HG02840 (cell line): Measurements from ENCODE around the gene ZDHHC18.
A peak's percentile ranks its signal among the peaks of the same experiment; 100 is the strongest.
"Not testable (repeated sequence)": the region's sequence is repeated elsewhere in the genome, so short reads cannot be mapped to it uniquely, and the experiment has no call there.

Source experiments
- ATAC-seq: cut with Tn5 transposase; IDR thresholded peaks from one replicate; pipeline ENCODE4 v1.9.1; 2021; ENCODE audit warnings: mild to moderate bottlenecking, moderate library complexity, moderate number of reproducible peaks; ENCODE audit not compliant: unreplicated experiment, low FRiP score

ZDHHC18 gene

DNA sequence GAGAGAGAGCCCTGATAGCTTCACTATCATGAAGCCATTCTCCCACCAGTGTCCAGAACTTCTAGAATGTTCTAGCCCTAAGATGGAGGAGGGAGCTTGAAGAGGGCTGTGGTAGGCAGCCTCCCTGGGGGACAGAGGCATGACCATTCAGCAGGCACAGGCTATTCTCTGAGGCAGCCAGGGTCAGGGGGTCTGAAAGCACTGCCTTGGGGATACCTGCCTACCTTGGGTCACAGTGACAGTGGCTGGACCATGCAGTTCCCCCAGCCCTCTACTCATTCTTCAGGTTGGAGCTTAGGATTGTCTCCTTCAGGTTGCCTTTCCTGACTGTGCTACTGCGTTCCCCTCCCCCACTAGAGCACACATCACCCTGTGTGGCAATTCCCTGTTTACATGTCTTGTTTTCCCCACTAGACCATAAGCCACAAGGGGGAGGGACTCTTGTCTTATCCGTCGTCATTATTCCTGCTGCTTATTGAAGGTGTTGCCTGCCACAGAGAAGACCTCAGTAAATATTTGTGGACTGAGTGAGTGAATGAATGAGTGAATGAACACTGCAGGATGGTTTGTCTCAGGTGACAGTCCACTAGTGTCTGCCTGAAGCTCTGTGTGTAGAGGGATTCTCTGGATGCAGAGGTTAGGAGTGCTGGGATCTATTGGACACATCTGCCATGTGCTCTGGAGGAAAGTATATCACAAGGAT is 5.2 kb downstream of the ZDHHC18 start:
- ATAC-seq: no peak

DNA sequence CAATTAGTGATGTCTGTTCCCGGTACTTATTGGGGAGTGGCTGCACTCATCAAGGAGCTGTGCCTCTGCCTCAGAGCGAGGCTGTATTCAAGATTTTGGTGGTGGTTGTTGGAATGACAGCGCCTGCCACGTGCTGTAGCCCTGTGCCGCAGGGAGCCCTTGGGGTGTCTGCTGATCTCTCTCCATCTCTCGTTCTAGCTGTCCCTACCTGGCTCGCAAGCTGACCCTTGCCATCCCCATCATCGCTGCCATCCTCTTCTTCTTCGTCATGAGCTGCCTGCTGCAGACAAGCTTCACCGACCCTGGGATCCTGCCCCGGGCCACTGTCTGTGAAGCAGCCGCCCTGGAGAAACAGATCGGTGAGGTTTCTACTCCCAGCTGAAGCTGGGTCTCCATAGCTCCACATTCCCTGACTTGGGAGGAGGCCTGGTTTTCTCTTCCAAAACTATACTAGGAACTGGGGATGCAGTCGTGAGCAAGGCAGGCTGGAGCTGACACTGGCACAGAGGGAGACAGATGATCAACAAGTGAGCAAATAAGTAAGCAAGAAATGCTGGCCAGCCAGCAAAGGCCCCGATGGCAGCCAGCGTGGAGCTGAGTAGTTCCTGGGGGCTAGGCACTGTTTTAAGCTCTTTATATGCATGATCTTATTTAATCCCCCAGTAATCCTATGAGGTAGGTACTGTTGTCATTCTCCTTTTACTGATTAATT is 5.9 kb downstream of the ZDHHC18 start:
- no peak for ATAC-seq

DNA sequence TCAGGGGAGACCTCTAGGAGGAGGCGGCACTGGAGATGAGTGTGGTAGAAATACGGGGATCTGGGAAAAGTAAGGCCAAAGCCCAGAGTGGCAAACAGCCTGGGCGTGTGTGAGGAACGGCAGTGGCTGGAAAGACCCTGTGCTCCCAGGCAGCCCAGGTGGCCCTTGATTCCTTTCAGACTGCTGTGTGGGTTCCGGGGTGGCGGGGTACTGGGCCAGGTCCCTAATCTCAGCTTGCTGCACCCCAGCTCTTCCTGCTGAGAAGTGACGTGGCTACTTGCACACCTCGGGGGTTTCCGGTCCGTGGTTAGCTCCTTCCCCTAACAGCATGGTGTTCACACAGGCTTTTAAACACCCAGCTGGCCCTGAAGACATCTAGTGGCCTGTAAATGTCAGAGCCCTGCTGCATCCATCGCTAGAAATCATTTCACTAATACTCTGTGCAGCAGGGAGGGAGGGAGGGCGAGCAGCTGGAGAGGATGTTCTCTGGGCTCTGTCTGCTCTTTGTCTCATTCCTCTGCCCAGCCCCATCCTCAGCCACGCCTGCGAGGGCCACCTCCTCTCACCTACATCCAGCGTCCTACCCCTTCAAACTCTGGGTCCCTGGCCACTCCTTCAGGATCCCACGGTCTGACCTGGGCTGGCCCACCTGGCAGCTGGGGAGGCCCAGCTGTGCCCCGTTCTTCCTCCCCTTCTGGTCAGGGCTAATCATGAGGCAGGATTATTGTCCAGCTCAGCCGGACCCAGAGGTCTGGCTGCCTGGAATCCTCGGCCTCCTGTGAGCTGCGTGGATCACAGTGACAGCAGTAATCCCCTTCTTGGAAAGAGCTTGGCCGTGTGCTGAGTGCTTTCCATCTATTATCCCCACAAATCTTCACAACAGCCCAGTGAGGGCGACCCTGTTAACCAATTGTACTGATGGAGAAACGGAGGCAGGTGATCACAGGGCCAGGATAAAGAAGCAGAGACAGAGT is 7.2 kb downstream of the ZDHHC18 start:
- ATAC-seq: peak; percentile 61

DNA sequence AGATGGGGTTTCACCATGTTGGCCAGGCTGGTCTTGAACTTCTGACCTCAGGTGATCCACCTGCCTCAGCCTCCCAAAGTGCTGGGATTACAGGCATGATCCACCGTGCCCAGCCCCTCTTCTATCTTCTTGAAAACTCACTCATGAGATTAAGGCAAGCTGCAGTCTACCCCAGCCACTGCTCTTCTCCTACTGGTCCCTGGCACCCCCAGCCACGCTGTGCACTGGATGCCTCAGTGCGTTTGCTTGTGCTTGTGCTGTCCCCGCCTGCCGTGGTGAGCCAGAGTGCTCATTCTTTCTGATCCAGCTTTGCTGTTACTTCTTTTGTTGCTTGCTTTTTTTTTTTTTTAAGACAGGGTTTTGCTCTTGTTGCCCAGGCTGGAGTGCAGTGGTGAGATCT is 11.2 kb downstream of the ZDHHC18 start:
- not testable (repeated sequence) for ATAC-seq

DNA sequence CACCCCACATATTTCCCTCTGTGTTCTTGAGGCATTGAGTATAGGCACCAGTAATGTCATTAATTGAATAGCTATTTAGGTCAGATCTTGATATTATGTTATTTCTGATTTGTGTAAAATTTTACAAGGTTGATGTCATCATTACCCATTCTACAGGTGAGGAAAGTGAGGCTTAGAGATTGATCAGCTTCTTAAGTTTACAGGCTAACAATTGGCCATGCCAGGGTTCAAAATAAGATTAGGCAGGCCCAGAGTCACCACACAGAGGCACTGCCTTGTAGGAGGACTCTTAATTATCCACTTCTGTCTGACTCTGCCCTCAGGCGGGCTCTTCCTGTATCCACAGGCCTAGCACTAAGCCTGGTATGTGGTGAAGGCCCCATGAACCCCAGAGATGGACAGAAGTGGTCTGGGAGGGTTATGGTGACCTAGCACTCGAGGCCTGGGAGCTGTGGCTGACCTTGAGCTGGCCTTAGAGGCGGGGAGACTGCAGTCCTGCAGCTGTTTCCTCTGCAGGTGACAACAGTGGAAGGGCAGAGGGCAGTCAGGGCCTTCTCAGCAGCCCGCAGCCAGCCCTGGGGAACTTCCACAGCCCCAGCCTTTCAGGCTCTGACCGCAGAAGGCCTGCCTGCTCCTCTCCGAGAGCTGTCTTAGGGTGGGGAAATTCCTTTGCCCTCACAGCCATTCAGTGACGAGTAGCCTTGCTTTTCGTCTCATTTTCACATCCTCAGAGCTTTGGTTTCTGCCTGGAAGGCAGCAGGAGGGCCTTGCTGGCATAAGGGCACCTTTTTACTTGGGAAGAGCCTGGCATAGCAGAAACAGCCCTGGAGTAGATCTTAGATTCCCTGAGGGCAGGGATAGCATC is 12.2 kb downstream of the ZDHHC18 start:
- ATAC-seq: peak; percentile 83

DNA sequence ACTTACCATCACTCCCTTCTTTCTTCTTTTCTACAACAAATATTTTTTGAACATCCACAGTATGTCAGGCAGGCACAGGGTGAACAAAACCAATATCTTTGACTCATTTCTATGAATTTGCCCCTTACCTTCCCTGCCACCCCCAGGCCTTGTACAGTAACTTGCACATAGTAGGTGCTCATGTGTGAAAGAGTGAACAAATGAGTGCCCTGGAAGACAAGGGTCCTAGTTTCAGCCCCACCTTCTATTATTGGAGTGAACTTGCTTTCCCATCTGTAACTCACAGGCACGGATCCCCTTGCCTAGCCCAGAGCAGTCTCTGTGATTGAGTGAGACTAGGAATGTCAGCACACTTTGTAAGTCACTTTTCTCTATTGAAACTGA is 12.8 kb downstream of the ZDHHC18 start:
- no peak for ATAC-seq

DNA sequence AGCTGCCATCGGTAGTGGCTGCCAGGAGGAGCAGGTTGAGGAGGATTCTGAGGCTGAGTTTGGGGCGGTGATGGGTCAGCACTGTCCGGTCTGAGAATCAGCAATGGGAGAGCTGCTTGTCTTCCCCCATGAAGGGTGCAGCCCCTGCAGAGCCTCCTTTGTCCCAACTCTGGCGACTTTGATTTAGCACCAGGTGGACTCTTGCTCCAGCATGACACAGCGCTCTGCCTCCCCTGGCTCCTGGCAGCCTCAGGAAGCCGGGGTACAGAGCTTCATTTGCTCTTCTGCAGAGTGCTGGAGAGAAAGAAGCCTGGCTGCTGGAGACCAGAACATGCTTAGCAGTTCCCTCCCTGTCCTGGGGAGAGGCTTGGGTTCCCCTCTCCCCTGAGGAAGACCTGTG is 13.3 kb downstream of the ZDHHC18 start:
- ATAC-seq: no peak

DNA sequence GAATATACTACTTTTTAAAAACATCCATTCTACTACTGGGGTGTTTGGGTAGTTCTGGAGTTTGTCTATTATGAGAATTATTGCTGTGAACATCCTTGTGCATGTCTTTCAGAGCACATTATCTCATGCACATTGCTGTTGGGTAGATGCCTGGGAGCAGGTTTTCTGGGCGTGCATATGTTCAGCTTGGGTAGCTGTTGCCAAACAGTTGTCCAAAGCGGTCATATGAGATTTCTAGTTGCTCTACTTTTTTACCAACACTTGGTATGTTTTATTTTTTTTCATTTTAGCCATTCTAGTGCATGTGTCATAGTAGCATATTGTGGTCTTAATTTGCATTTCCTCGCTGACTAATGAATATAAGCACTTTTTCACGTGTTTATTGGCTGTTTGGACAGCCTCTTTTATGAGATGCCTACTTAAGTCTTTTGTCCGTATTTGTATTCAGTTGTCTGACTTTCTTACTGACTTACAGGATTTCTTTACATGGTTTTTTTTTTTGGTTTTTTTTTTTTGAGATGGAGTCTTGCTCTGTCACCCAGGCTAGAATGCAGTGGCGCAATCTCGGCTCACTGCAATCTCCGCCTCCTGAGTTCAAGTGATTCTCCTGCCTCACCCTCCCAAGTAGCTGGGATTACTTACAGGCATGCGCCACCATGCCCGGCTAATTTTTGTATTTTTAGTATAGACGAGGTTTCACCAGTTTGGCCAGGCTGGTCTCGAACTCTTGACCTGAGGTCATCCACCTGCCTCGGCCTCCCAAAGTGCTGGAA is 18.1 kb downstream of the ZDHHC18 start:
- ATAC-seq: no peak

DNA sequence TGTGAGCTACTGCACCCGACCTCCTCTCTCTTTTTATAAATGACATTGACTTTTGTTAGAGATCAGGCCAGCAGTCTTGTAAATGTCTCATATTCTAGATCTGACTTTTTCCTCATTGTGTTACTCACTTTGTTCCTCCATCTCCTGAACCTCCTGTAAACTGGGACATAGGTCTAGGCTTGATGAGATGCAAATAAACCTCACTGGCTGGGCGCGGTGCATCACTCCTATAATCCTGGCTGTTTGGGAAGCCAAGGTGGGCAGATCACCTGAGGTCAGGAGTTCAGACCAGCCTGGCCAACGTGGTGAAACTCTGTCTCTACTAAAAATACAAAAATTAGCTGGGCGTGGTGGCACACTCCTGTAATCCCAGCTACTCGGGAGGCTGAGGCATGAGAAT is 21.3 kb downstream of the ZDHHC18 start:
- not testable (repeated sequence) for ATAC-seq

DNA sequence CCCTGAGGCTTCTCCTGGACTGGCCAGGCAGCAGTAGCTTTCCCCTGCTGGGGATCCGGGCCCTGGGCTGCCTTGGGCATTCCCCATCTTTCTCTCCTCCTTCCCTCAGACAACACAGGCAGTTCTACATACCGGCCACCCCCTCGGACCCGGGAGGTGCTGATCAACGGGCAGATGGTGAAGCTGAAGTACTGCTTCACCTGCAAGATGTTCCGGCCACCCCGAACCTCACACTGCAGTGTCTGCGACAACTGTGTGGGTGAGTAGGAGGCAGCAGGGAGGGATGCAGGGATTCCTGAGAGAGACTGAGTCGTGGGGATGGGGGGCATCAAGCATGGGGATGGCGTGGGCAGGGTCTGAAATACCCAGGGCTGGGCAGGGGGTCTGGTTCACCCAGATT is 22.0 kb downstream of the ZDHHC18 start:
- no peak for ATAC-seq

DNA sequence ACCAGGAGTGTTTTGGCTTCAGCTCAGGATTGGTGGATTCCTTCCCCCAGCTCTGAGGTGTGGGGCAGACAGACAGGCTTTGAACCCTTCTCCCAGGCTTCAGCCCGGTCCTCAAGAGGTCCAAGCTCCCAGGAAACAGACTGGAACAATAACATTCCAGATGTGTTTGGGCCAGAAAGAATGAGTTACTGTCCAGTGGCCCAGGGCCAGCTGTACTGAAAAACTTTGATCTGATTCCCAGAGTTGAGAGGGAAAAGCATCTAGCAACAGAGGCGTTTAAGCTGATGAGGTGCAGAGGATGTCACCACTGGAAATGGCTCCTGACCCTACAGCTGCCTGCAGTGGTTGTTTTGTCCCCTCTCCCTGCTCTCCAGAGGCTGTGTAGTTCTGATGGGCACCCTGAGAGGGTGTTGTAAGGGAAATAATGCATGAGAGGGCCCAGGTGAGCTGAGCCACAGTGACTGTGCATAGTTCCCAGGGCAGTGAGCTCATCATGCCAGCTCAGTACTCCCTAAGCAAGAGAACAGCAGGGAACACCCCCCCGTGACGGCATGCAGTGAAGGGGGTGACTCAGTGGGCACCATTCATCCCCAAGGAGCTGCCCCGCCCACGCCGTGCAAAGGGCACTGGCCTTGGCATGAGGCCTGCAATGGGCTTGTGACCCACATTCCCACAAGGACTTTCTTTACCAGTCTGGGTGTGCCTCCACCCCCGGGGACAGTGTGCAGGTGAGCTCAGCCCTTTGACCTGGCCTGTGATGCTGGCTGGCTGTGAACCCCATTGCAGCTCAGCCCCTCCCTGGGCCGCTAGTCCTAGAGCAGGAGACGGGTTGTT is 22.7 kb downstream of the ZDHHC18 start:
- no peak for ATAC-seq

DNA sequence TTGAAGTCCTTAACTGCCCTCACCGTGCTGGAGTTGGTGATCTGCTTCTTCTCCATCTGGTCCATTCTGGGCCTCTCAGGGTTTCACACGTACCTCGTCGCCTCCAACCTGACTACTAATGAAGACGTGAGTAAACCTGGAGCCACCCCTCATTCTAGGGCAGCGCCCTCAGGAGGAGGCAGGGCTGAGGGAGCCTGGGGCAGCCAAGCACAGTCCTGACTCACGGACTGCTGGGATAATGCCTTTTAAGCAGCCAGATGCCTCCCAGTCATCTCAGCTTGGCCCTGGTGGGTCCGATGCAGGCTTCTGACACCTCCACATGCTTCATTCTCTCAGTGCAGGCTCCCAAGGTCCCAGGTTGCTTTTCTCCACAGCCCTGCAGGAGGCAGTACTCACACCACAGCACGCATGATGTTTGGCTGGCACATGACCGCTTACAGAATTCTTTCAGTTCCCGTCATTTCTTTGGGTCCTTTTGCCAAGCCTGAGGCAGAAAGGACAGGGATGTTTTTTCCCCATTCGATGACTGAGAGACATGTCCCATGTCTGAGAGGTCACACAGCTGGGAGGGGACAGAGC is 24.7 kb downstream of the ZDHHC18 start:
- no peak for ATAC-seq

DNA sequence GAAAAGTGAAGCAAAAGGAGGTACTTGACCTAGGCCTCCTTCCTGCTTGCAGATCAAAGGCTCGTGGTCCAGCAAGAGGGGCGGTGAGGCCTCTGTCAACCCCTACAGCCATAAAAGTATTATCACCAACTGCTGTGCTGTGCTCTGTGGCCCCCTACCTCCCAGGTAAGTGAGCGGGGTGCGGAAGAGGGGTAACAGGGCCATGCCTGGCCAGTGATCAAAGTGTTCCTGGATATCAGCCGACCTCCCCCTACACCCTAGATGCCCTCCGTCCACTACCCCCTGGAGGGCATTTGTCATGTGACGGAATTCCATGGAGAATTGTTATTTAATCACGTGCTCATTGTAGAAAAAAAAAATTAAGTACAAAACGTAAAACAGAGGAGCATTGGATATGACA is 26.2 kb downstream of the ZDHHC18 start:
- no peak for ATAC-seq

DNA sequence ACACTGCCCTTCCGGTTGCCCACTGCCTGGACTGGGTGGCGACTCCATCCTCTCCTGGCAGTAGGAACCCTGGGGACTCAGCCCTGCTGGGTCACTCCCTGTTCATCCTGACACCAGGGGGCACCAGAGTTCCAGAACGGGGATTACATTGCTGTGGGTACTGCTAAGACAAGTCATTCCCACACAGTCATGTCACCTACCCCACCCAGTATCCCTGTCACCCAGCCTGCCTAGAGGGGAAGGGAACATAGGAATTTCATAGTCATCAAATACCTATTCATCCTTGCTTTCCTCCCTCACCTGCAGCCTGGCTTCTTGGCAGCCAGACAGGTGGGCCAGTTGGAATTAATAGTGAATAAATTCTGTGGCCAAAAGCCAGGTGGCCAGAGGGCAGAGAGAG is 26.7 kb downstream of the ZDHHC18 start:
- no peak for ATAC-seq

DNA sequence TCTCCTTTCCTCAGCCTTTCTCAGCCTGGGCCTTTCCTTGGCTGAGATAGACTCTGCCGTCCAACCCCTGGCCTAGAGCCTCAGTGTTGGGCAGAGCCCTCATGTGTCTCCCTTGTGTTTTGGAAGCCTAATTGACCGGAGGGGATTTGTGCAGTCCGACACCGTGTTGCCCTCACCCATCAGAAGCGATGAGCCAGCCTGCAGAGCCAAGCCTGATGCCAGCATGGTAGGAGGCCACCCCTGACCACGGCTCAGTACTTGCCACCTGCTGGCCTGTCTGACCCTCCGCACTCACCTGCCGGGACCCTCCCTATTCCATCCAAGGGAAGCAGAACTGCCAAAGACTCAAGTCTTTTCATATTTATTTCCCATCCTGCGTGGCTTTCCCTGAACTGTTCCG is 27.1 kb downstream of the ZDHHC18 start:
- no peak for ATAC-seq

DNA sequence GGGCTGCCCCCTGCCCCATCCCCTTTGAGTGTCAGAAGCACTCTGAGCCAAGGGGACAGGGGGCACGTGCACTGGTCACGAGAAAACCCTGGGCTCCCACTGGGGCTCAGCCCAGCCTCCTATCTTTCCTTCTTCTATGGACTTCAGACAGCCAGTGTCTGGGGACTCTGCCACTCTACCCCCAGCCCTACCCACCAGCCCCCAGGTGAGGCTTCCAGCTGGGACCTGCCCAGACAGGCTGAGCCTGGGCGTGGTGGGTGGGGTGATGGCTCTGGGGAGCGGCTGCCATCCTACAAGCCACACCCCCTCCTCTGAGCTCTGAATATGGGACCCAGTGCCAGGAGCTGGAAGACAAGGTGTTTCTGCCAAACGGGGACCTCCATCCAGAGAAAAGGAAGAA is 28.4 kb downstream of the ZDHHC18 start:
- ATAC-seq: no peak

DNA sequence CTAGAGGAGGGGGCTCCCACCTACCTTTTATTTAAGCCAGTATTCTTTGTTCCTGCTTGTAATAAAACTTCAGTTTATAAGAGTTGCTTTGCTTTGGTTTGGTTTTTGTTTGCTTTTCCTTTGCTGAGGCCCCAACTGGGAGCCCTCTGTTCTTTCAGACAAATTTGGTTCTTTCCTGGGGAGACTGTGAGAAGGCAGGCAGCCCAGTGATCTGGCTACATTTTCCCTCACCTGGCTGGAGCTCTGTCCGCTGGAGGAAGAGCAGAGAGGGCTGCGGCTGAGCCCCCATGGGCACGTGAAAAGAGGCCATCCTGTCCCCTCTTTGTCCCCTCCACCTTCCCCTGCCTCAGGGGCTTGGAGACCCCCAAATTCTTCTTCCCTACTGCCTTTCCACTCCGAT is 29.1 kb downstream of the ZDHHC18 start:
- ATAC-seq: no peak

DNA sequence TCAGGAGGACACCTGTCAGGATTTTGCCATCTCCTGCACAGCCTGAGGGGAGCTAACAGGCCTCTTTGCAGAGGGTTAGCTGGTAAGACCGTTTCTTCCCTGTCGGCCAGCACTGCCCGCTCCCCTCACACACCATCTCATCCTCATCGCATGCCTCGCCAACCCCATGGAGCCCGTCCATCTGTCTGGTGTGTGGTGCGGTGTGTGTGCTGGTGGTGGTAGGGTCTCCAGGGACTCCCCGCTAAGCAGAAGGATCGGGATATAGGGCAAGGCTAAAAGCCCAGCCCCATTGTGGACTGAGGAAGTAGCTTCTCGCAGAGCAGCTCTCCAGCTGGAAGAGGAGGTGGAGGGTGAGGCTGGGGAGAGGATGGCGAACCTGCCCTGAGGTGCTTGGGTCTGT is 29.7 kb downstream of the ZDHHC18 start:
- no peak for ATAC-seq
